CD4-positive, alpha-beta T cell treated with Interleukin-17A for 1 hour (primary cell): Measurements from ENCODE around the gene DSCAM.
"Not testable (repeated sequence)": the region's sequence is repeated elsewhere in the genome, so short reads cannot be mapped to it uniquely, and the experiment has no call there.

Source experiments
- DNase-seq: peaks from one replicate; pipeline ENCODE4 v3.0.0-alpha.2; 2020

The DSCAM gene, protein sequence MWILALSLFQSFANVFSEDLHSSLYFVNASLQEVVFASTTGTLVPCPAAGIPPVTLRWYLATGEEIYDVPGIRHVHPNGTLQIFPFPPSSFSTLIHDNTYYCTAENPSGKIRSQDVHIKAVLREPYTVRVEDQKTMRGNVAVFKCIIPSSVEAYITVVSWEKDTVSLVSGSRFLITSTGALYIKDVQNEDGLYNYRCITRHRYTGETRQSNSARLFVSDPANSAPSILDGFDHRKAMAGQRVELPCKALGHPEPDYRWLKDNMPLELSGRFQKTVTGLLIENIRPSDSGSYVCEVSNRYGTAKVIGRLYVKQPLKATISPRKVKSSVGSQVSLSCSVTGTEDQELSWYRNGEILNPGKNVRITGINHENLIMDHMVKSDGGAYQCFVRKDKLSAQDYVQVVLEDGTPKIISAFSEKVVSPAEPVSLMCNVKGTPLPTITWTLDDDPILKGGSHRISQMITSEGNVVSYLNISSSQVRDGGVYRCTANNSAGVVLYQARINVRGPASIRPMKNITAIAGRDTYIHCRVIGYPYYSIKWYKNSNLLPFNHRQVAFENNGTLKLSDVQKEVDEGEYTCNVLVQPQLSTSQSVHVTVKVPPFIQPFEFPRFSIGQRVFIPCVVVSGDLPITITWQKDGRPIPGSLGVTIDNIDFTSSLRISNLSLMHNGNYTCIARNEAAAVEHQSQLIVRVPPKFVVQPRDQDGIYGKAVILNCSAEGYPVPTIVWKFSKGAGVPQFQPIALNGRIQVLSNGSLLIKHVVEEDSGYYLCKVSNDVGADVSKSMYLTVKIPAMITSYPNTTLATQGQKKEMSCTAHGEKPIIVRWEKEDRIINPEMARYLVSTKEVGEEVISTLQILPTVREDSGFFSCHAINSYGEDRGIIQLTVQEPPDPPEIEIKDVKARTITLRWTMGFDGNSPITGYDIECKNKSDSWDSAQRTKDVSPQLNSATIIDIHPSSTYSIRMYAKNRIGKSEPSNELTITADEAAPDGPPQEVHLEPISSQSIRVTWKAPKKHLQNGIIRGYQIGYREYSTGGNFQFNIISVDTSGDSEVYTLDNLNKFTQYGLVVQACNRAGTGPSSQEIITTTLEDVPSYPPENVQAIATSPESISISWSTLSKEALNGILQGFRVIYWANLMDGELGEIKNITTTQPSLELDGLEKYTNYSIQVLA (N-terminal part only)

DNA sequence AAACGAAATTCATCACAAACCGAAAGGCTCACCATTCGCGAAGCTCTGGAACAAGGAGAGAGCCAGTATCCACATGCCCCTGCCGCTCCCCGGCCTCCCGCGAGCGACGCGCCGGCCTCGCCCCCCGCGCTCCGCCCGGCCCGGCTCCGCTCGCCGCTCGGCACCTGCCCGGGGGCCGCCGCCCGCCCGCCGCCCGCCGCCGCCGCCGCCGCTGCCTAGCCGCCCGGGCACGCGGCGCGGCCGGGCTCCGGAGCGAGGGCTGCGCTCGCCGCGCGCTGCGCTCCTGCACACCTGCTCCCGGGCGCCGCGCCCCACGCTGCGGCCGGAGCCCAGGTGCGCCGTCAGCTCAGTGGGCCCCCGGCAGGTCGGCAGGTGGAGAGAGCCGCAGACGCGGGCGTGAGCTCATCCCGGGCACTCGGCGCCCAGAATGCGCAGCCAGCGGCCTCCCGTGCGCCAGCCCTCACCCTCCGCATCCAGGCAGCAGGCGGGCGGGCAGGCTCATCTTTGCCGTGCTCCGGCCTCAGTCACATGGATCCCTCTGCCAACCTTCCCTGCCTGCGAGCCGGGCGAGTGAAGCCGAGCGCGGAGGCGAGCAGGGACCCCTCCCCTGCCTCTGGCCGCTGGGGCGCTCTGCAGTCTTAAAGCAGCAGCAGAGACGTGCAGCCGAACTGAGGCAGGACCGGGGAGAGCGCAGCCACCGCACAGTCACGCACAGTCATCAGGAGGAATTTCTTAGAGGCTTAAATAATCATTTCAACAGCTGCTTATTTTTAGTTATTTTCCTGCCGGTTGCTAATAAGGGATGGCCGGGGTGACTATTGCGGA lies at the start of gene DSCAM:
Gene DSCAM (minus strand): TSS at position 572 of the 825 bp plus-strand sequence. CDS start 497 bp downstream, at position 75.
- DNase-seq = no peak

DNA sequence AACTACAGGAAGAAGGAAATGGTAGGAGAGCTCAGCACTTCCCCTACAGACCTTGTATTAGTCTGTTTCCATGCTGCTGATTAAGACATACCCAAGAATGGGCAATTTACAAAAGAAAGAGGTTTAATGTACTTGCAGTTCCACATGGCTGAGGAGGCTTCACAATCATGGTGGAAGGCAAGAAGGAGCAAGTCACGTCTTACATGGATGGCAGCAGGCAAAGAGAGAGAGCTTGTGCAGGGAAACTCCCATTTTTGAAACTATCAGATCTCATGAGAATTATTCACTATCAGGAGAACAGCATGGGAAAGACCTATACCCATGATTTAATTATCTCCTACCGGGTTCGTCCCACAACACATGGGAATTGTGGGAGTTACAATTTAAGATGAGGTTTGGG lies 48.7 kb upstream of the DSCAM start:
- DNase-seq = not testable (repeated sequence)

DNA sequence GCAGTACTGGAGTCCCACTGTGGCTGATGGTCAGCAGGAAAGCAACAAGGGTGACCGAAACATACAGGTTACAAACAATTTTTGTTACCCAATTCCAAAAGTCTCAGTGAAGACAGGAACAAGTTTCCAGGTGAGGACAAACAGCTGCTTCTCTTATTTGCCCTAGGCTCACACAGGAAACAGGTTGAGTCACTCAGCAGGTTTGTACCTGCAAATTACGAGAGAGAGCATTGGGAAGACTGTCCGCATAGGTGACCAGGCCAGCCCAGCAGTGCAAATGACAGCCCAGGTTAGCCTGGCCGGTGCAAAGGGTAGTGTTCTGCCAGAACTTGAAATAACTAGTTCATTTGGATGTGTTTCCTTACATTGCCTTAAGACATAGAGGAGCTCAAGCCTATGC lies 40.0 kb upstream of the DSCAM start:
- no peak for DNase-seq

DNA sequence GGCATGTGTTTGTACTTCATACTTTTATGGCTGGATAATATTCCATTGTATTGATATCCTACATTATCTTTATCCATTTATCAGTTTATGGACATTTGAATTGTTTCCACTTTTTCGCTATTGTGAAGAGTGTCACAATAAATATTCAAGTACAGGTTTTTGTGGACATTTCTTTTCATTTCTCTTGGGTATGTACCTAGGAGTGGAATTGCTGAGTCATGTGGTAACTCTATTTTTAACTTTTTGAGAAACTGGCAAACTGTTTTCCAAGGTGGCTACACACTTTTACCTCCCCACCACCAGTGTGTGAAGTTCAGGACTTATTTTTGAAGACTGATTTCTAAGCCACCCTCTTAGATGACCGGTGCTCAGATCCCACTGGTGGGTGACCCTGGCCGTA lies 39.0 kb upstream of the DSCAM start:
- no peak for DNase-seq

DNA sequence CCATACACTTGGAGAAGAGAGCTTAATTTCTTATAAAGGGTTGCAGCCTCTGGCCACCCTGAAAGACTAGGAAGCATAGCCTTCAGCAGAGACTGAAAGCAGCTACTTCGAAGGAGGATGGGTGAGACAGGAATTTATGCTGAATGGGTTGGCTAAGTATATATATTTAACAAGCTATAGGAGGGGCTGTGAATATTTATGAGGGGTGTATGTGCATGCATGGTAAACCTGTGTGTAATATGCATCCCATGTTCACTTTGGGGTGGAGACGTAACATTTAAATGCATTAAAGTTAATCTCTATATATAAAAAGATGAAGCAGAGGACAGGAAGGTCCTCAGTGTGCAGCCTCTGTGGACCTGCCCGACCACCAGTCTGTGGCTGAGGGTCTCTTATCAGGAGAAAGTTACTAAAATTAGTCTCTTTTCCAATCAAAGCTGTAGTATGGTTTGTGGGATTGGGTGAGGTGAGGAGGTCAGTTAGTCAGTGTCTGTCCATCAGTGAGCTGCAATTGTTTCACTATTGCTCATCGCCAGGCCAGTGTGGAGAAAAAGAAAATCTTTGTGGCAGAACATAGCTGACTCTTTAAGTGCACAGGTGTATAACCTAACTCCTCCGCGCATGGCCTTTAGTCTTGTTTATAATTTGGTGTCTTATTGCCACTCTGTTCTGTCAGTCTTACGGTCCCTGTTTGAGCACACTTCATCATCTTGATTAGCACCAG lies 35.4 kb upstream of the DSCAM start:
- DNase-seq = no peak

DNA sequence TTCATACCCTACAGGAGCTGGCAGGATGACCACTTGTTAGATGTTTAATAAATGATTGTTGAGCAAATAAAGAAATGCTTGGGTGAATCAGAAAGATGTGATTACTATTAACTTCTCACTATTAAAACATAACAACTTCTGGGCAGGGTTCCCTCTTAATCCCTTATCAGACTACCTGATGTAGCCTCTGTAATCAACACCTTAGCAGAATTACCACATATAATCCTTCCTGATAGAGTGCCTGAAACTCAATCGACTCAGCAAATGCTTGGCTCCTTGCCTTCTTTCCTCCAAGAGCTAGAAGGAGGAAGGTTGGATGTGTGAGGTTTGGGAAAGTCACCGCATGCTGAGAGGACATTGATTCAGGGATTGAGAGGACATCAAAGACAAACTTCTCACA lies 34.8 kb upstream of the DSCAM start:
- no peak for DNase-seq

DNA sequence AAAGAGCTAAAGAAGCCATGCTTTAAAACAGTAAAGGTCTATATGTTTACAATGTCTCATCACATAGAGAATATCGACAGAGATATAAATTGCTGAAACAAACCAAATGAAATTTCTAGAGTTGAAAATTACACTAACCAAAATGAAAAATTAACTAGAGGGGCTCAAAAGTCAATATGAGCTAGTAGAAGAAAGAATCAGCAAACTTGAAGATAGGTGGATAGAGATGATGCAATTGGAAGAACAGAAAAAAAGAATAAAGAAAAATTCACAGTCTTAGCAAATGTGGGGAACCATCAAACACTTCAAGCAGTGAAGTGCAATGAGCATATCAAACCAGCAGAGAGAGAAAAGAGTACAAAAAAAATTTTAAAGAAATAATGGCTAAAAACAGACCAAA lies 24.1 kb upstream of the DSCAM start:
- DNase-seq = no peak

DNA sequence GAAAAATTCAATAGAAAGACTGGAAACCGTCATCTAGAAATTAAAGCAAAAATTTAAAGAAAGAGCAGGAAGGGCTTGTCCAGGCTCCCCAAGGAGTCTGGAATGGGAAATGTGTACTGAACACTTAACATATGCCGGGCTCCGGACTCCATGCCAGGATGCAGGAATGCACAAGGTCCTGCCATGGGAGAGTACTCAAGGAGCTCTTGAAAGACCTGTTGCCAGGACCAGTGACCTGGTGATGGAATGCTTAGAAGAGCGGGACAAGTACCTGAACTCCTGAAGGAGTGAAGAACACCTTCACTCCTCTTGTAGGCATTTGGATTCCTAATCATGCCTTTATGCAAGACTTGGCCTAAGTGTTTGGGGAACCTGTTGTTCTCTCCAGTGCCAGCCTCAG lies 16.9 kb upstream of the DSCAM start:
- DNase-seq = no peak

DNA sequence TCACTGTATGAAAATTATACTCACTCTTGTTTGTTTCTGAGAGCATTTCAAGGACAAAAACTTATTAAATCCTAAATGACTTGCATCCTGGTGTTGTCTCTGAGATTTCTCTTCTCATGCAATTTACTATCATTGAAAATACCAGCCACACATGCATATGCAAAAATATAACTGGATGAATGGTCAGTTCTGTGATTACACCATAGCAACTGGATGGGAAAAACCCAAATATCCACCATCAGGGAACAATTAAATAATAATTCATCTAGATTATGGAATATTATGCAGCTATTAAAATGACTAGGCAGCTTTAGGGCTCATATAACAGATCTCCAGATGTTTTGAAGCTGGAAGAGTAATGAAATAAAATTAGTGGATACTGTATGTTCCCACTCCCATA lies 11.6 kb upstream of the DSCAM start:
- no peak for DNase-seq

DNA sequence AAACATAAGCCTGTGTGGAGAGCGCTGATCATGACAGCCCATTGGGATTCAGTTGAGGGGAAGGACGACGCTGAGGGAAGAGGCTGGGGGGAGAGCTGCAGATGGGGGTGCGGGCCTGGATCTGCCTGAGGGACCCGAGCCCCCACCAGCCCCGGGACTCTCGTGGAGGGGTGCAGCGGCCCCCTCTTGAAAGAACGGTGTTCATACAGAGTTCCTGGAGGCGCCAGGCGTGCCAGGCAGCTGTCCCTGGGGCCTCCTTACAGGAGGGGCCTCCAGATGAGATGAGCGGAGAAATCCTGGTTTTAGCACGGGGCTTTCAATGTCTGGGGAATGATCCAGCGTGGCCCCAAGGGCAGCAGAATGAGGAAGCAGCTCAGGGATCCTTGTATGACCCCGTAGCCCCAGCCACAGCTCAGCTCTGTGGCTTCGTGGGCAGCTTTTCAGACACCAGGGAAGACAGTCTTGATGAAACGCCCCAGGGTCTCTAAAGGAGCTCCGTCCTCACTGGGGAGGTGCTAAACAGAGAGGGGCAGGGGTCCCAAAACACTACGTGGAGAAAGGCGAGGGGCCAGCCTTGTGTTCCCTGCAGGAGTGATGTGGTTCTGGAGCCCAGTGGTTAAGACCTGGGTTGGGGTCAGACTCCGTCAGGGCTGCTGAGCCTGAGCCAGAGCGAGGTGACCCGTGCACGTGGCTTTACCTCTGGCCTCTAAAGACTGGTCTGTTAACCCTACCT lies 7.2 kb upstream of the DSCAM start:
- no peak for DNase-seq

DNA sequence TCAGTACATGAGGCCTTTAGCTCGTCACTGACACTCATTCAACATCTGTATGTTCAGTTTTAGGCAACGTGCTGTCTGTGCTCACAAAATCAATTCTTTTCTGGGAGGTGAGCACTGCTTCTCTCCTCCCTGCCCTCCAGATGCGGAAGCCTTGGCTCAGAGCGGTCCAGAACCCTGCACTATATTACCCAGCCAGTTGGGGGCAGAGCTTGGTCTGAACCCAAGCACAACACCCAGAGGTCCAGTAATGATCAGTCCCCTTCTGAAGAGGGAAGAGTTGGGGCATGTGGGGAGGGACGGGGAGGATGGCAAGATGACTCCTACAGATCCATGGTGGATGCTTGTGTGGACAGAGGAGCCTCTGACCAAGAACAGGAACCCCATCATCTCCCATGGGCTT lies 5.6 kb upstream of the DSCAM start:
- no peak for DNase-seq

DNA sequence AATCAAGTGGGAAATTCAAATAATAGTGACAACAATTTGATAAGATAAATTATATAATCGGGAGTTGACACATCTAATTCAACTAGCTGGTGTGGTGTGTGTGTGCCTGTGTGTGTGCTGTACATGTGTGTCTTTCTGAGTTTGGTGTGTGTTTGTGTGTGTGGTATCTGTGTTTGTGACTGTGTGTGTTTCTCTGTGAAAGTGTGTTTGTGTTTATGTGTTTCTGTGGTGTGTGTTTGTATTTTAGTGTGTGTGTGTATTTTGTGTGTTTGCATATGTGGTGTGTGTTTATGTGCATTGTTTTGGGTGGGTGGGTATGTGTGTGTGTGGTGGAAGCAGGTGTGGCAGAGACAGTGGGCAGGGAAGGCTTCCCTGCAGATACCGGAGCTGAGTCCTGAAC lies 4.8 kb upstream of the DSCAM start:
- DNase-seq = no peak

DNA sequence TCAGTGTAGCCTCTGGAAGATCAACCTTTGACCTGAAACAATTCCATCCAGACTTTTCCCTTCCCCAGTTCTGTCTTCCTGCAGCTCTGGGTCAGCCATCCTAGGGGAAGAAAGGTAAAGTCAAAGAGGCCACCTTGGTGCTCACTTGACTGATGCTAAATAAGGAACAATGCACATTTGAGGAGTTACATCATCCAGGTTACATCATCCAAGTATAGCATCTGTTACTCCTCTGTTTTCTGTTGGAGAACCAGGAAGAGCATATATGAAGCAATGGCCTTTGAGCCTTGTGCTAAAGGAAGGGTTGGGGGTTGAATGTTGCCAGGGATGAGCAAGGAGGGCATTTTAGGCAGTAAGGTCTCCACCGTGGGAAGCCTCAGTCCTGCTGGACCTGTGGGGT lies 3.1 kb upstream of the DSCAM start:
- no peak for DNase-seq

DNA sequence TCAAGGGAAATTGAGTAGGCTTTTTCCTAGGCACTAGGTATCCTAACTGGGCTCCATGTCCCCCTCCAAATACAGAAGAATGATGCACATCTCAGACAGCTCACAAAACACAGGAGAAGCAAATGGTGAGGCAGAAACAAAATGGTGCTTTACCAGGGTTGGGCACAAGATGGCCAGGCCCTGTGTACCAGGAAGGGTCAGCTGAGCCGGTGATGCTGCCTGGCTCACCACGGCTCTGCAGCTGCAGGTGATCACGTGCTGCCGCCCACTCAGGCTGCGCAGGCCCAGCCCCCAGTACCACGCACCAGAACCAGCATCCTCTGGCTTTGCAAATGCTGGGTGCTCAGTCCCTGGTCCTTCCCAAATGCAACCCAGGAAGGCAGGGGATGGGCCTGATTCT lies 993 bp upstream of the DSCAM start:
- no peak for DNase-seq

DNA sequence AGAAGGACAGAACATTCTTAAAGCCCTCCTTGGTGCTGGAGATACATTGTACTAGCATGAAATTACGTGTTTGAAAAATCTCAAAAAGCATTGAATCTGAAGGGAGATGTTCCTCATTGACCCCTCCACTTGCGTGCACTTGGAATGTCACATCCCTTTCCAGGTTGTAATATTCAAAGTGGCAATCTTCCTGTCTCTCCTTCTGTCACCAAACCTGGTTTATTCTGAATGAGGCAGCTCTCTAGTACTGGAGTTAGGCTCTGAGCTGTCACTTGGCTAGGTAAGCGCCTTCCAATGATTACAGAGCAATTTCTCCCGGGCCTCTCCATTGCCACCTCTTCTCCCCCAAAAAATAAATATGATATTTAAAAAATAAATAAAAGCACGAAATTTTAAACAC lies 855 bp downstream of the DSCAM start:
- no peak for DNase-seq

DNA sequence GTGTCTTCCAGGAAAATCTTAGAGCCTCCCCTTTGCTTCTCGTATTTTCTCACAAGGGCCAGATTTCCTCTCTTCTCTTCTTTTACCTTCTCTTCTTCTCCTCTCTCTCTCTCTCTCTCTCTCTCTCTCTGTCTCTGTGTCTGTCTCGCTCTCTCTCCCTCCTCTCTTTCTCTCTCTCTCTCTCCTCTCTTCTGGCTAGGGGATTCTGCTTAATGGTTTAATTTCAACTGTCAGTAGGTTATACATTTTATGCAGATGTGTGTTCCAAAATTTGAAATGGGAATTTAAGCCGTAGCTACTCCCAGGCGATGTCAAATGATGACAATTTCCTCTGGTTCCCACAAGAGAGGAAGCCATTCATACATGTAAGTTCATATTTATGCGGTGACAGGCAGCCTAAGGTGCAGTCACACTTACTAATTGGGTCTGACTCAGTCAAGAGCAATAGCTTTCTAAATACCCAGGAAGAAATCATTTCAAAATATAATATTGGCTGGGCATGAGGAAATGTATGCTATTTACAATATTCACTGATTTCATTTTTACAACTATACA lies 1.4 kb downstream of the DSCAM start:
- DNase-seq = no peak

DNA sequence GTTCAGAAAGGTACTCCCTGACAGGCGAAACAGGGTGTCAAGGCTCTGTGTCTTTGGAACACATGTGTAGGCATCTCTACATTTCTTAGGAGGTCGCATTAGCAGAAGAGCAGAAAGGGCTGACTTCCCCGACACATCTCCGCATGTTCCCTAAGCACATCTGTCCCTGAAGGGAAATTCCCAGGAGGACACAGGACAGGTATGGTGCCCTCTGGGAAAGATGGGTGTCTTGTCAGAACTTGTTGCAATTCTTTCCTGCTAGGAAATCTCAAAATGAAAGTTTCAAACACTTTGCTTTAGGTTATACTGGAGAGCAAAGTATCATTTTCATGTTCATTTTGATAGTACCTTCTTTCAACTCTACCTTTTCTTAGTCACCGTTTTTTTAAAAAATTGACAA lies 2.0 kb downstream of the DSCAM start:
- no peak for DNase-seq

DNA sequence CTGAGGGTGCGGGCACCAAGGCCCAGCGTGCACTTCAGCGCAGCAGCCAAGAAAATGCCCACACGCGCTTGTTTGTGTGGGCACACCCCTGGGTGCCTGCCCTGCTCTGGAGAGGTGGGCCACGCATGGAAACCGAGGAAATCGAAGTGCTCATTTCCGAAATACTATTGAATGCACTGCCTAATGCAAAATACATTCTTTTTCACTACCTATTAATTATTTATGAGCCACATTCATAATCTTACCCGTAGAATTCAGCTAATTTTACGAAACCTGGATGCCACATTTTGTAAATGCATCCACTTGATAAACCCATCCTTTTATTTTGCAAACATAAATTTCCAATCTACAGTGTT lies 4.8 kb downstream of the DSCAM start:
- DNase-seq = no peak

DNA sequence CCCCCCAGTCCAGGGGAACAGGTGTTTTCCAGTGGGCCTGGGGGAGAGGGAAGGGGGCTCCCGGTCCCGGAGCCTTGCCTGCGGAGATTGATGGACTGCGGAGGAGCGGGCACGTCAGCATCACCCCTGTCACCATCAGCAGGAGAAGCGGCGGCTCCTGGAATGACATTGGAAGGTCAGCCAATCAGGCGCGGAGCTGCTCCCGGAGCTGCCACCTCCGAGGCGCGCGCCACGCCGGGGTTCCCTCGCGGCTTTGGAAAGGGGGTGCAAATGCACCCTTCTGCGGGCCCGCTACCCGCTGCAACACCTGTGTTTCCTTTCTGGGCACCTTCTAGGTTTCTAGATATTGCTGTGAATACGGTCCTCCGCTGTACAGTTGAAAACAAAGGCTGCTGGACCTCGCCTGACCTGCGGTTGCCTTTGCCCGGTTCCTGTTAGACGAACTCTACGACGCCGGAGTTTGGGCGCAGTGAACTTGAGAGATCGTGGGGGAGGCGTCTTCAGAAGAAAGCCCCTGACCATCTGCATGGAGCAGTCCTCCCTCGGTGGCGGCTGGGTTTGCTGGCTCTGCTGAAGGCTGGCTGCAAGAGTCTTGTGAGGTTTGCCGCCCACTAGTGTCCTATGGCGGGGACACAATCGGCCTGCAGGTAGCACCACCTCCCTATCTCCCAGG lies 5.3 kb downstream of the DSCAM start:
- DNase-seq = no peak

DNA sequence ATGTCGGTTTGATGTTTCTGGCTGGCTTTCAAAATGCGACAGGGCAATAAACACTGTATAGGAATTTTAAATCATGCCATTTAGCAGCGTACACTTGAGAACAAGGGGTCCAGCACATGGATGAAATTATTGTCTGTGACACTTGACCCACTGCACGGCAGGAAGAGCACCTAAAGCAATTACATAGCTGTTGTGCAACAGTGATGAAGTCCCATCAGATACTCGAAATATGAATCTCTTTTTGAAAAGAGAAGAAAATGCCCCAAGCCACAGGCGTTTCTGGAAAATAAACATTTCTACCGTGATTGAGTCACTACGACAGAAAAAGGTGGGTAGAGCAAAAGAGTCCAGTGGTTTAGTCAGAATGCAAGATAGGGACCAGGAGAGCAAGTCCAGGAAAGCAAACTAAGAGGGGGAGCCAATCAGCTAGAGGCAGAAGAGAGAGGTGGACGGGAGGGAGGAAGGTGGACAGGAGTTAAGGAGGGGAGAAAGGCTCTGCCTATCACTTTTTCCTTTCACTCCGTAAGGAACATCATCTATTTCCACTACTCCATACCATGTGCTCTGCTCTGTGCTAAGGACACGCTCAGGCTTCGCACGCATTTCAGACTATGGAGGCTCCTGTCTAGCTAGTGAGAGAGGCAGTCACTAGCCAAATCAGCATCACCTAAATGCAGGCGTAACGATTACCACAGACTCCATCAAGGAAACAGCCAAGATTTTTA lies 6.4 kb downstream of the DSCAM start:
- DNase-seq = no peak
